IPS-18c (cell line): Measurements from ENCODE around the gene DNM1L.
"Not testable (repeated sequence)": the region's sequence is repeated elsewhere in the genome, so short reads cannot be mapped to it uniquely, and the experiment has no call there.

Experiments
- H3K4me3 ChIP-seq: 2 replicates; pipeline ENCODE4 v1.7.0; 2013; ENCODE audit warnings: low read depth, mild to moderate bottlenecking, low read length, moderate library complexity; ENCODE audit not compliant: insufficient read depth
- H3K9me3 ChIP-seq: one replicate; pipeline ENCODE4 v1.6.1; 2013; ENCODE audit warnings: mild to moderate bottlenecking, low read length, moderate library complexity; ENCODE audit not compliant: control insufficient read depth, insufficient read depth

DNM1L gene

DNA sequence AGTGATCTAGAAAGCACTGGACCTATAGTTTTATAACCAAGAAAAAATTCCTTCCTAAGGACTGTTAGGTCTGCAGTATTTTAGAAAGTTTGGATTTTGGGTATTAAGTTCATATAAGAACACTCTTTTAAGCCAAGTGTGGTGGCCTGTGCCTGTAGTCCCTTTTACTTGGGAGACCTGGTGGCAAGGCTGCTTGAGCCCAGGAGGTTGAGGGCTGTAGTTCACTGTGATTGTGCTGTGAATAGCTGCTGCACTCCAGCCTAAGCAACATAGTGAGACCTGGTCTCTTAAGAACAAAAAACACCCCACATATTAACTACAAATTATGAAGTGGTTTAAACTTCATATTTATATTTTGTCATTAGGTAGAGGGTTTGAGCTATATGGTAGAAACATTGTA is 9.7 kb downstream of the DNM1L start:
- no peaks in the 10 kb centered on the region for H3K9me3 ChIP-seq
- no peak overlapping the region for H3K4me3 ChIP-seq

DNA sequence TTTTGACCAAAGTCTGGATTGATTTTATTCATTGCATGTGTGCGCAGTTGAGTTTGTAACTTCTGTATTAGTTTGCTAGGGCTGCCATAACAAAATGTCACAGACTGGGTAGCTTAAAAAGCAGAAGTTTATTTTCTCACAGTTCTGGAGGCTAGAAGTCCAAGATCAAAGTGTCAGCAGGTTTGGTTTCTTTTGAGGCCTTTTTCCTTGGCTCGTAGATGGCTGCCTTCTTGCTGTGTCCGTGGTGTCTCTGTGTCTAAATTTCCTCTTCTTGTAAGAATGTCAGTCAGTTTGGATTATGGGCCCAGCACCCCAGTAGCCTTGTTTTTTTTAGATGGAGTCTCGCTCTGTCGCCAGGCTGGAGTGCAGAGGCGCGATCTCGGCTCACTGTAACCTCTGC is 11.8 kb downstream of the DNM1L start:
- no peak overlapping the region for H3K4me3 ChIP-seq
- no peaks in the 10 kb centered on the region for H3K9me3 ChIP-seq

DNA sequence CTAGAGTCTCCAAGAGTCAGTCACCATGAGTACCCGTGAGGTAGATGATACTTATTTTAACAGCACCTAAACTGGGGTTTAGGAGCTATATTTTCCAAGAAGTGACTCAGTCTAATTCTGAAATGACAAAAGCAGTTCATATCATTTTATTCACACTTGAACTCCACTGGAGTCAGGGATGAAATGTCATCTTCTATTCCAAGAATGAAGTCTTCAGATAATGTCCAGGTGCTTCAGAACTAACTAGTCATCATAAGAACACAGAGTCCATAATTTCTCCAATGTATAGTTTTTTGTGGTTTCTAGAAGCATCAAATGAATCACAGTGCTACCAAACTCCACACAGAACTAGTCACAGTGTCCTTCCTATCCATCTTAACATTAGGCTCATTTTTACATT is 13.3 kb downstream of the DNM1L start:
- Histone ChIP-seq H3K4me3 (no peak overlapping the region), H3K9me3 (no peaks in the 10 kb centered on the region)

DNA sequence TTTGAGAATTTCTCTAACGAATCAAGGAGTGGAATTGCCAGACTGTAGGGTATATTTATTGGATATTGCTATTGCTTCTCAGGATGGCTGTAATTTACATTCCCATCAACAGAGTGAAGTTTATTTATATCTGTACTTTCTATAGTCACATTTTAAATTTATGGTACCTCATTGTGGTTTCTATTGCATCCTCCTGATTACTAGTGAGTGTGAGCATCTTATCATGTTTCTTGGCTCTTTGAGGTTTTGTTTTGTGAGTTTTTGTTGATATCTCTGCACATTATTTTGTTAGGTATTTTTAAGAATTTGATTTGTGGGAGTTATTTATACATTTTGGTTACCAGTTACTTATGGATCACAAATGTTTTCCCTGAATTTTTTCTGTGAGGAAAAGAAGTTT is 13.9 kb downstream of the DNM1L start:
- Histone ChIP-seq H3K9me3 (no peaks in the 10 kb centered on the region), H3K4me3 (no peak overlapping the region)

DNA sequence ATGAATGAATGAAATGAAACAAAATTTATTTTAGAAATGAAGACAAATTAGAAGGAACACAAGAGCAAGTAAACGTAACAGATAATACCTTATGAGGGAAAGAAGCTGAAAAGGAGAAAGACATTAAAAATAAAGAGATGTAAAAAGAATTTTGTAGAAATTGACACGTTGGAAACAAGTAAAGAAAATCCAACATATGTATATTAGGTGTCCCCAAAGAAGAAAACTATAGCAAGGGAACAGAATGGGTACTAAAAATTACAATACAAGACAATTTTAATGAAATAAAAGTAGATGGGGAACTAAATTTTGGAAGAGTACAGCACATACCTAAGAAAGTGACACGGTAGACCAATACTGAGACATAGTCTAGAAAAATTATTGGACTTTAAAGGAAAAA is 16.7 kb downstream of the DNM1L start:
- no peaks in the 10 kb centered on the region for H3K9me3 ChIP-seq
- no peak overlapping the region for H3K4me3 ChIP-seq

DNA sequence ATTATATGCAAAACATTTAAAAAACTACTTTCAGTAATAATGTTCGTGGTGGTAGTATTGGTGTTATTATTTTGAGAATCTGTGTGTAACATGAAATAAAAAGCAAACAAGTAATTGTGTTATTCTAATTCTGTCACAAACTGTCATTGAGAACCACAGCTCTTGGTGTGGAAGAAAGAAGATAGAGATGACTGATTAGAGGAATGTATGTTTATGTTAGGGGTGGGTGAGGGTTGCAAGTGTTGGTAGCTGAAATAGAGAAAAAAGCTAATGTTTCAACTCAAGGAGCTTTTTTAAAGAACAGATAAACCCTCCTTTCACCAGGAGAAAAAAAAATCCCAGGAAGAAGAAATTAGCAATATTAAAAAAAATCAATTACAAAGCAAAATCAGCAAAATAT is 18.3 kb downstream of the DNM1L start:
- Histone ChIP-seq H3K9me3 (no peaks in the 10 kb centered on the region), H3K4me3 (no peak overlapping the region)

DNA sequence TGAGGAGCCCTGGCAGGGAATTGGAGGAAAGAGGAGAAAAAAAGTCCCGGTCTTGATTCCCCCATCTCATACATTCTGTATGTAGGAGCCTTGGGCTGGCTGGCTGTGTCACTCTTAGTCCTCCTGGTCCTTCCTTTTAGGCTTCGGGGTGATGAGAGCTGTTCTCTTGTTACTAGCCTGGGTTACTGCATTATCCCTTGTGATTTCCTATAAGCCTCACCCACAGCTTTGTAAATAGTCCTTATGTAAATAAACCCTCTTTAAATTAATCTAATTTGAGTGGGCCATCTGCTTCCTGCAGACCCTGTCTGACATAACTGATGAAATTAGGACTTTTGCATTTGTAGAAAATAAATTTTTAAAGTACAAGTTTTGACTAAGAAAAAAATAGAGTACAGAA is 19.2 kb downstream of the DNM1L start:
- Histone ChIP-seq H3K9me3 (no peaks in the 10 kb centered on the region), H3K4me3 (no peak overlapping the region)

DNA sequence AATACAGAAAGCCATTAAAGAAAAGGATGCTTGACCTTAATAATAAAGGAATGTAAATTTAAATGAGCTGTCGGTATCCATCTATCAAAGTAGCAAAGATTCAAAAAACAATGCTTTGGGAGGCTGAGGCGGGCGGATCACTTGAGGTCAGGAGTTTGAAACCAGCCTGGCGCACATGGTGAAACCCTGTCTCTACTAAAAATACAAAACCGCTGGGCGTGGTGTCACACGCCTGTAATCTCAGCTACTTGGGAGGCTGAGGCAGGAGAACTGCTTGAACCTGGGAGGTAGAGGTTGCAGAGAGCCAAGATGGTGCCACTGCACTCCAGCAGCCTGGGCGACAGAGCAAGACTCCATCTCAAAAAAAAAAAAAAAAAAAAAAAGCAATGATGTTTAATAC is 20.3 kb downstream of the DNM1L start:
- H3K4me3 ChIP-seq, H3K9me3 ChIP-seq: not testable (repeated sequence)

DNA sequence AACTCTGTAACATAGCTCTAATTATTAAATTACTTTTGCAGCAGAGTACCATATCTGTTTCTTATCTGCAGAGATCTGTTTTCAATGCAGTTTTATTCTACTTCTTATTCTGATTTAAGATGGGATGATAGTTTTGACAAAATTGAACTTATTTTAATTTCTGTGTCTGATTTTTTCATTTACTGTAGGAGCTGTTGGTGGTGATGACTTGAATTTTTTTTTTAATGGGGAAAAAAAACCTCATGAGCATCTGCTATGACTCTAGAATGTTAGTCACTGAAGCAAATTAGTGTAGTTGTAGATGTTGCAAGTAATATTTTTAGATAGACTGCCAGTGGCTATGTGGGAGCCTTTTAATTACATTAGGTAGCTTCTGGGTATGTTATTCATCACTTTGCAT is 23.4 kb downstream of the DNM1L start:
- no peaks in the 10 kb centered on the region for H3K9me3 ChIP-seq
- no peak overlapping the region for H3K4me3 ChIP-seq

DNA sequence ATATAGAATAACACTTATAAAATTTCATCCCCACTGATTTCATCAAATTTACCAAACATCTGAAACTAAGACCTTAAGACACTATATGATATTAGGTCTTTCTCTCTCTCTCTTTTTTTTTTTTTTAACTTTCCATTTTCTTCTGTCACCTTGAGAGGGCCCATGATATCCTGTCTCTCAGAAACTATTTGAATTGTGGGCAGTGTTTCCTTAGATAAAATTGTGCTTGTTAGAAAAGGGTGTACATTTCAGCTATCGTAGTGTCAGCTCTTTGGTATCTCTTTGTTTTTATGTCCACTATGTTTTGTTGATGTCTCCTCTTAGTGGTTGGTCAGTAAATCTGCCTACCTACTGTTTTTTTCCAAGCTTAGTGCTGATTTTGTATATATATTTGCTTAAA is 23.8 kb downstream of the DNM1L start:
- Histone ChIP-seq H3K9me3 (no peaks in the 10 kb centered on the region), H3K4me3 (no peak overlapping the region)

DNA sequence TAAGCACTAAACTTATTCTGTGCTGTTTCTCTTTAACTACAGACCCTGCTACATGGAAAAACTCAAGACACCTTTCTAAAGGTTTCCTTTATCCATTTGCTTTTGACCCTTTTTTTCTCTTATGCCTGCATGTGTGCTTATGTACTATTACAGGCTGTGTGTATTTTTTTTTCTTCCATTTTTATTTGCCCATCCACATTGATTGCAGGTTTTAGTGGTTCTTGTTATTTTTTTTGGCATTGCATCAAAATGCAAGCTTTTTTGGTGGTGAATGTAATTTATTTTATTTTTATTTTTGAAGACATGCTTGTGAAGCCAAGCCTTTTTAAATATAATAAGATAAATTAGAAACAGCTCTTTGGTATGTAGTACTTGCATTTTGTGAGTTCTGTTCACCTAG is 26.7 kb downstream of the DNM1L start:
- H3K4me3 ChIP-seq, result no peak overlapping the region
- no peaks in the 10 kb centered on the region for H3K9me3 ChIP-seq

DNA sequence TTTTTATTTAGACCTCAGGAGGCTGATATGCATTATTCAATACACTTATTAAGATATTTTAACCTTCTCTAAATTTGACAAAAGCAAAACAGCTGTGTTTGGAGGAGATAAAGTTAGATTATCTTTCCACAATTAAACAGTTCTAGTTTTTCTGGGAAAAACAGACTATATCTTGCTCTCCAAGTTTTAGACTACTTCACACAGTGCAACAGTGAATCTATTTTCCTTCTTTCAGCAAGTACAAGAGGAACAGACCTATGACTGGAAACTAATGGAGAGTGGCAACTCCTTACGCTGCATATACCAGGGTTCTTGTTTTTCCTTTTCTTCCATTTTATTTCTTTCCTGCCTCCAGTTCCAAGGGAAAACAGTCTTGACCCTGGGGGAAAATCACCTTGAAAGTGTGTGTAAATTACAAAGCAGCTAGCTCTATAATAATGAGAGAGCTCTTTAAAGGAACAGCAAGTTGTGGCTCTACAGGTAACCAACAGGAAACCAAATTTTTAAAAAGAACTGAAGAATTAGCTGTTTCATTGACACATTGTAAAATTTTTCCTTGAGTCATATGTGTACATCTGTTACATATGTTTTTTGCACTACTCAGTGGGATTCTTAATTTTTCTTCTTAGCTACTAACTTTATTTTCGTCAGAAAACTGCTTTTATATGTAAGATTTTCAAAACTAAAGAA is 27.4 kb downstream of the DNM1L start:
- no peaks in the 10 kb centered on the region for H3K9me3 ChIP-seq

DNA sequence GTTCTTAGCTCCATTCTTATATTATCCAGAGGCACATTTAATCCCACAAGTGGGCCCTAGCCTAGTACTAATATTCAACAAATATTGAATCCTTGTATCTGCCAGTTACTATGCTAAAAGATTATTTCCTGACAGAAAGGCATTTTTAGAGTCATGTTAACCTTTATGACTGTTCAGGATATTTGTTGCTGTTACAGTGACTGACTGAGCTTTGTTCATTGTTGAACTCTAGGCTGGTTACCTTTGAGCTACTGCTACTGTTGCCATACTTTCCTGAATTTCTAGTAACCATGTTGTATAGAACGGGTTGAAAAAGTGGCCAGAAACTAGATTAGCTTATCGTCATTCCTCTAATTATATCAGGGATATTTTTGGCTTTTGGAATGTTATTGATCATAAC is 29.8 kb downstream of the DNM1L start:
- no peak overlapping the region for H3K4me3 ChIP-seq
- no peaks in the 10 kb centered on the region for H3K9me3 ChIP-seq

More for the DNA sequence above, 27.4 kb downstream of the DNM1L start:
- no peak overlapping the region for H3K4me3 ChIP-seq

DNA sequence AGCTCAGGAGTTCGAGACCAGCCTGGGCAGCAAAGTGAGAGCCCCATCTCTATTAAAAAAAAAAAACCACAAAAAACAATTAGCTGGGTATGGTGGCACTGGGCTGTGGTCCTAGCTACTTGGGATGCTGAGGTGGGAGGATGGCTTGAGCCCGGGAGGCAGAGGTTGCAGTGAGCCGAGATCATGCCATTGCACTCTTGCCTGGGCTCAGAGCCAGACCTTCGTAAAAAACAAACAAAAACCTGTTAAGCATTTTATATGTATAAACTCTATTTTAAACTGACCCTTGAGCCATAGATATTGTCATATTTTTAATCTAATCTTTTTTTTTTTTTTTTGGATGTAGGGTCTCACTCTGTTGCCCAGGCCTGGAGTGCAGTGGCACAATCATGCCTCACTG is 35.7 kb downstream of the DNM1L start:
- no peak overlapping the region for H3K4me3 ChIP-seq
- H3K9me3 ChIP-seq, result no peaks in the 10 kb centered on the region

DNA sequence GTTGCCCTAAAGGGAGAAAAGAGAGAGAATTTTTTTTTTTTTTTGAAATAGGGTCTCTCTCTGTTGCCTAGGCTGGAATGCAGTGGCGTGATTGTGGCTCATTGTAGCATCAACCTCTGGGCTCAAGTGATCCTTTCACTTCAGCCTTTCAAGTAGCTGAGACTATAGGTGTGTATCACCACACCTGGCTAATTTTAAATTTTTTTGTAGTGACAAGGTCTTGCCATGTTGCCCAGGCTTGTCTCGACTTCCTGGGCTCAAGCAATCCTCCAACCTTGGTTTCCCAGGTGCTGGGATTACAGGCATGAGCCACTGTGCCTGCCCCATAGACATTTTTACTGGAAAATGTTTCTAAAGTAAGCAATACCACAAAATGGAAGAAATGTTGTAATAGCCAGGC is 39.8 kb downstream of the DNM1L start:
- no peak overlapping the region for H3K4me3 ChIP-seq
- no peaks in the 10 kb centered on the region for H3K9me3 ChIP-seq

DNA sequence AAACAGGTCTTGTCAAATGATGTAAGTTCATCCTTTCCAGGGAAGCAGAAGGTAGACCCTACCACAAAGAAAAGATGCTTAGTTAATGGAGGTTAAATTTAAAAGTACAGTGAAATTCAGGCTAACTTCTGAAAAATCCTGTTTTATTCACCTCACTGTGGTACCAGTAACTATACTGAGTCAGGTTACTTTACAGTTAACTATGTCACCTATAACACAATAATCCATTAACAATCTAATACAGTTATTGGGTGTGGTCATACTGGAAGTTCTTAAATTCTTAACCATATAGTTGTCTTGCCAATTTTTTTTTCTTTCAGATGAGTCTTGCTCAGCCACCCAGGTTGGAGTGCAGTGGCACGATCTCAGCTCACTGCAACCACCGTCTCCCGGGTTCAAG is 46.2 kb downstream of the DNM1L start:
- not testable (repeated sequence) for H3K4me3 ChIP-seq, H3K9me3 ChIP-seq

DNA sequence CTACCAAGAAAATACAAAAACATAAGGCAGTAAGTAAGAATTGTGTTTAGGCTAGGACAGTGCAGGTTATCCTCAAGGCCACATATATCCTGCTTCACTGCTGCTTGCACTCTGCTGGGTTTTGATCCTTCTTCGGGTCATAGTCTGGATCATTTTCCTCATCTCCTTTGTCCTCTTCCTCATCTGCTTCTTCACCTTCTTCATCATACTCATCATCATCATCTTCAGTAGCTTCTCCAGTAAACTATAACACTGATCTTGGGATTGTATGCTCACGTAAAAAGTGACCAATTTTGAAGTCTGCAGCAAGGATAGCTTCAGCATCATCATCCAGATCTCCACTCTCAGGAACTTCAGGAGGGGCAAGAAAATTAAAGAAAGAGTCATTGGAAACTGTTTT is 47.2 kb downstream of the DNM1L start:
- H3K4me3 ChIP-seq, result no peak overlapping the region

DNA sequence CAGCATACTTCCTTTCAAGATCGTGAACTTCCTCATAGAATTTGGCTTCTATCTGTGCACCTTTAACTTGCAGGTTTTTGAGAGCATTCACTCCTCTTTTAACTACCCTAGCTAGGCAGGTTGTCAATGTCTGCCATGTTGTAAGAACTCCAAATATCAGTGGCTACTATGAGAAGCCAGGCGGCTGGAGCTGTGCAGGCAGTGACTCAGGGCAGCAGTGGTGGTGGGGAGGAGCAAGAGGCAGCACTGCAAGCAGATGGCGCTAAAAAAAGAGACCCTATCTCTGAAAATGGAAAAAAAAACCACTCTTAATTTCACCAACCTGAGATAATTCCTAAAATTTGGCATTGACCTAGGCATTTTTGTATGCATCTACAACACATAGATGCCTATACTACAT is 48.1 kb downstream of the DNM1L start:
- H3K9me3 ChIP-seq, result no peaks in the 10 kb centered on the region

More for the DNA sequence above, 47.2 kb downstream of the DNM1L start:
- no peaks in the 10 kb centered on the region for H3K9me3 ChIP-seq

DNA sequence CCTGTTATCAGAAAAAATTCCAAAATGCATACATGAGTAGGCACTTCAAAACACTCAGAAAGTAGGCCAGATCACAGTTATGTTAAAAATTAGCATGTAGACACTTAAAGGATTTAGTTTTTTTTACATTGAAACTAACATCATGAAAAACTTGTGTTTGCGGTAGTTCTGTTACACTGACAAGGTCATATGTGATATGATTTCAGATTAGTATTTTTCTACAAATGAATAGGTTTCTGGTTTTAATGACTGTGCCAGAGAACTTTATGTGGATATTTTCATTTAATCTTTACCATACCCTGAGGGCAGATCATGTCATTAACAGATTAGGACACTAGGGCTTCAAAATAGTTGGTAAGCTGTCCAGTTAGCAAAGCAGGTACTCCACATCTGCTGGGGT is 55.9 kb downstream of the DNM1L start:
- no peak overlapping the region for H3K4me3 ChIP-seq

More for the DNA sequence above, 48.1 kb downstream of the DNM1L start:
- no peak overlapping the region for H3K4me3 ChIP-seq

More for the DNA sequence above, 55.9 kb downstream of the DNM1L start:
- no peaks in the 10 kb centered on the region for H3K9me3 ChIP-seq
